T-helper 1 cell treated with Interleukin-12 subunit alpha and Interleukin-12 subunit beta and Interleukin-4 antibody, amounts not matched to agents 30 μg/mL and 1 μg/mL, for 36 hours (primary cell): ENCODE results near the gene LRRC1.

Experiments used
- H3K27ac Mint-ChIP-seq: one replicate; pipeline ENCODE4 v1.8.0; 2021; ENCODE audit warnings: mild to moderate bottlenecking, mixed read lengths
- H3K27me3 Mint-ChIP-seq: one replicate; pipeline ENCODE4 v1.8.0; 2021; ENCODE audit warnings: low read depth, mixed read lengths
- H3K36me3 Mint-ChIP-seq: one replicate; pipeline ENCODE4 v1.8.0; 2021; ENCODE audit warnings: low read depth, mixed read lengths
- H3K4me1 Mint-ChIP-seq: one replicate; pipeline ENCODE4 v1.8.0; 2021; ENCODE audit warnings: low read depth, mixed read lengths
- H3K4me3 Mint-ChIP-seq: one replicate; pipeline ENCODE4 v1.8.0; 2021; ENCODE audit warnings: mild to moderate bottlenecking, moderate library complexity, mixed read lengths
- H3K9me3 Mint-ChIP-seq: one replicate; pipeline ENCODE4 v1.8.0; 2021; ENCODE audit warnings: mixed read lengths

LRRC1 gene

GRCh38 chr6:53918854-53919510, 124.2 kb downstream of the LRRC1 start:
- Mint-ChIP-seq H3K36me3 (no peaks in the 10 kb centered on the region), H3K4me3 (no peak overlapping the region), H3K27ac (no peak overlapping the region), H3K4me1 (no peaks in the 10 kb centered on the region), H3K27me3 (no peaks in the 10 kb centered on the region), H3K9me3 (no peaks in the 10 kb centered on the region)

GRCh38 chr6:53919881-53920360, 125.1 kb downstream of the LRRC1 start:
- no peak overlapping the region for H3K4me3 Mint-ChIP-seq
- no peaks in the 10 kb centered on the region for H3K36me3 Mint-ChIP-seq
- H3K27me3 Mint-ChIP-seq = no peaks in the 10 kb centered on the region
- no peak overlapping the region for H3K27ac Mint-ChIP-seq
- H3K4me1 Mint-ChIP-seq = no peaks in the 10 kb centered on the region
- H3K9me3 Mint-ChIP-seq = no peaks in the 10 kb centered on the region

- Mint-ChIP-seq H3K9me3 (no peaks in the 10 kb centered on the region), H3K4me1 (no peaks in the 10 kb centered on the region), H3K27me3 (no peaks in the 10 kb centered on the region), H3K27ac (no peak overlapping the region), H3K4me3 (no peak overlapping the region), H3K36me3 (no peaks in the 10 kb centered on the region)
Observed at GRCh38 chr6:53920881-53921280, 126.1 kb downstream of the LRRC1 start.

- H3K4me1 Mint-ChIP-seq = no peaks in the 10 kb centered on the region
Observed at GRCh38 chr6:53921639-53922038, 126.8 kb downstream of the LRRC1 start.

GRCh38 chr6:53922539-53922981, 127.8 kb downstream of the LRRC1 start:
- Mint-ChIP-seq H3K27ac (no peak overlapping the region), H3K4me3 (no peak overlapping the region), H3K9me3 (no peaks in the 10 kb centered on the region), H3K4me1 (no peaks in the 10 kb centered on the region), H3K36me3 (no peaks in the 10 kb centered on the region), H3K27me3 (no peaks in the 10 kb centered on the region)

More at GRCh38 chr6:53921639-53922038, 126.8 kb downstream of the LRRC1 start:
- H3K36me3 Mint-ChIP-seq = no peaks in the 10 kb centered on the region
- H3K4me3 Mint-ChIP-seq = no peak overlapping the region
- H3K27me3 Mint-ChIP-seq = no peaks in the 10 kb centered on the region
- no peak overlapping the region for H3K27ac Mint-ChIP-seq
- H3K9me3 Mint-ChIP-seq = no peaks in the 10 kb centered on the region

GRCh38 chr6:53924277-53924676, 129.5 kb downstream of the LRRC1 start:
- H3K27me3 Mint-ChIP-seq = no peaks in the 10 kb centered on the region
- H3K4me3 Mint-ChIP-seq = no peak overlapping the region
- no peaks in the 10 kb centered on the region for H3K9me3 Mint-ChIP-seq
- no peak overlapping the region for H3K27ac Mint-ChIP-seq
- no peaks in the 10 kb centered on the region for H3K36me3 Mint-ChIP-seq
- H3K4me1 Mint-ChIP-seq = no peaks in the 10 kb centered on the region

GRCh38 chr6:53924821-53925422, 130.1 kb downstream of the LRRC1 start:
- Mint-ChIP-seq H3K36me3 (no peaks in the 10 kb centered on the region), H3K27ac (no peak overlapping the region), H3K4me3 (no peak overlapping the region), H3K27me3 (no peaks in the 10 kb centered on the region), H3K4me1 (no peaks in the 10 kb centered on the region), H3K9me3 (no peaks in the 10 kb centered on the region)

GRCh38 chr6:53925891-53926290, 131.1 kb downstream of the LRRC1 start:
- Mint-ChIP-seq H3K27ac (no peak overlapping the region), H3K4me1 (no peaks in the 10 kb centered on the region), H3K36me3 (no peaks in the 10 kb centered on the region), H3K9me3 (no peaks in the 10 kb centered on the region), H3K4me3 (no peak overlapping the region), H3K27me3 (no peaks in the 10 kb centered on the region)

GRCh38 chr6:53926505-53926904, 131.7 kb downstream of the LRRC1 start:
- Mint-ChIP-seq H3K27ac (no peak overlapping the region), H3K9me3 (no peaks in the 10 kb centered on the region), H3K4me1 (no peaks in the 10 kb centered on the region), H3K4me3 (no peak overlapping the region), H3K27me3 (no peaks in the 10 kb centered on the region), H3K36me3 (no peaks in the 10 kb centered on the region)

GRCh38 chr6:53928641-53929040, 133.8 kb downstream of the LRRC1 start:
- Mint-ChIP-seq H3K27ac (no peak overlapping the region), H3K4me1 (no peaks in the 10 kb centered on the region), H3K36me3 (no peaks in the 10 kb centered on the region), H3K4me3 (no peak overlapping the region), H3K9me3 (no peaks in the 10 kb centered on the region), H3K27me3 (no peaks in the 10 kb centered on the region)

- H3K4me3 Mint-ChIP-seq = no peak overlapping the region
- no peaks in the 10 kb centered on the region for H3K9me3 Mint-ChIP-seq
- no peaks in the 10 kb centered on the region for H3K4me1 Mint-ChIP-seq
- H3K27me3 Mint-ChIP-seq = no peaks in the 10 kb centered on the region
- no peak overlapping the region for H3K27ac Mint-ChIP-seq
- no peaks in the 10 kb centered on the region for H3K36me3 Mint-ChIP-seq
Observed at GRCh38 chr6:53929041-53929820, 134.4 kb downstream of the LRRC1 start.

- Mint-ChIP-seq H3K36me3 (no peaks in the 10 kb centered on the region), H3K4me3 (no peak overlapping the region), H3K27ac (no peak overlapping the region), H3K9me3 (no peaks in the 10 kb centered on the region), H3K4me1 (no peaks in the 10 kb centered on the region), H3K27me3 (no peaks in the 10 kb centered on the region)
Observed at GRCh38 chr6:53929821-53930120, 135.0 kb downstream of the LRRC1 start.

GRCh38 chr6:53930330-53930729, 135.5 kb downstream of the LRRC1 start:
- no peaks in the 10 kb centered on the region for H3K36me3 Mint-ChIP-seq
- H3K9me3 Mint-ChIP-seq = no peaks in the 10 kb centered on the region
- no peak overlapping the region for H3K4me3 Mint-ChIP-seq
- H3K27ac Mint-ChIP-seq = no peak overlapping the region
- H3K4me1 Mint-ChIP-seq = no peaks in the 10 kb centered on the region
- H3K27me3 Mint-ChIP-seq = no peaks in the 10 kb centered on the region

GRCh38 chr6:53931086-53931485, 136.3 kb downstream of the LRRC1 start:
- Mint-ChIP-seq H3K4me3 (no peak overlapping the region), H3K9me3 (no peaks in the 10 kb centered on the region), H3K27me3 (no peaks in the 10 kb centered on the region), H3K4me1 (no peaks in the 10 kb centered on the region), H3K36me3 (no peaks in the 10 kb centered on the region), H3K27ac (no peak overlapping the region)

GRCh38 chr6:53932516-53932915, 137.7 kb downstream of the LRRC1 start:
- no peaks in the 10 kb centered on the region for H3K9me3 Mint-ChIP-seq
- H3K4me3 Mint-ChIP-seq = no peak overlapping the region
- H3K27me3 Mint-ChIP-seq = no peaks in the 10 kb centered on the region
- H3K27ac Mint-ChIP-seq = no peak overlapping the region
- no peaks in the 10 kb centered on the region for H3K36me3 Mint-ChIP-seq
- no peaks in the 10 kb centered on the region for H3K4me1 Mint-ChIP-seq
